ENCODE data around the gene DENND4B.
"Not testable (repeated sequence)": the region's sequence is repeated elsewhere in the genome, so short reads cannot be mapped to it uniquely, and the experiment has no call there.

Gene DENND4B, protein sequence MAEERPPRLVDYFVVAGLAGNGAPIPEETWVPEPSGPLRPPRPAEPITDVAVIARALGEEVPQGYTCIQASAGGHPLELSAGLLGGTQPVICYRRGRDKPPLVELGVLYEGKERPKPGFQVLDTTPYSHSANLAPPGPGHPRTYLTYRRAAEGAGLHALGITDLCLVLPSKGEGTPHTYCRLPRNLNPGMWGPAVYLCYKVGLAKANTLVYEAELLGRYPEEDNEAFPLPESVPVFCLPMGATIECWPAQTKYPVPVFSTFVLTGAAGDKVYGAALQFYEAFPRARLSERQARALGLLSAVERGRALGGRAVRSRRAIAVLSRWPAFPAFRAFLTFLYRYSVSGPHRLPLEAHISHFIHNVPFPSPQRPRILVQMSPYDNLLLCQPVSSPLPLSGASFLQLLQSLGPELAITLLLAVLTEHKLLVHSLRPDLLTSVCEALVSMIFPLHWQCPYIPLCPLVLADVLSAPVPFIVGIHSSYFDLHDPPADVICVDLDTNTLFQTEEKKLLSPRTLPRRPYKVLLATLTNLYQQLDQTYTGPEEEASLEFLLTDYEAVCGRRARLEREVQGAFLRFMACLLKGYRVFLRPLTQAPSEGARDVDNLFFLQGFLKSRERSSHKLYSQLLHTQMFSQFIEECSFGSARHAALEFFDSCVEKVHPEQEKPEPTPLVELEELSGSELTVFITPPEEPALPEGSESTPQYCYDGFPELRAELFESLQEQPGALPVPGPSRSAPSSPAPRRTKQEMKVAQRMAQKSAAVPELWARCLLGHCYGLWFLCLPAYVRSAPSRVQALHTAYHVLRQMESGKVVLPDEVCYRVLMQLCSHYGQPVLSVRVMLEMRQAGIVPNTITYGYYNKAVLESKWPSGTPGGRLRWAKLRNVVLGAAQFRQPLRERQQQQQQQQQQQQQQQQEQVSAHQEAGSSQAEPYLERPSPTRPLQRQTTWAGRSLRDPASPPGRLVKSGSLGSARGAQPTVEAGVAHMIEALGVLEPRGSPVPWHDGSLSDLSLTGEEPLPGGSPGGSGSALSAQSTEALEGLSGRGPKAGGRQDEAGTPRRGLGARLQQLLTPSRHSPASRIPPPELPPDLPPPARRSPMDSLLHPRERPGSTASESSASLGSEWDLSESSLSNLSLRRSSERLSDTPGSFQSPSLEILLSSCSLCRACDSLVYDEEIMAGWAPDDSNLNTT (N-terminal part only)

DNA sequence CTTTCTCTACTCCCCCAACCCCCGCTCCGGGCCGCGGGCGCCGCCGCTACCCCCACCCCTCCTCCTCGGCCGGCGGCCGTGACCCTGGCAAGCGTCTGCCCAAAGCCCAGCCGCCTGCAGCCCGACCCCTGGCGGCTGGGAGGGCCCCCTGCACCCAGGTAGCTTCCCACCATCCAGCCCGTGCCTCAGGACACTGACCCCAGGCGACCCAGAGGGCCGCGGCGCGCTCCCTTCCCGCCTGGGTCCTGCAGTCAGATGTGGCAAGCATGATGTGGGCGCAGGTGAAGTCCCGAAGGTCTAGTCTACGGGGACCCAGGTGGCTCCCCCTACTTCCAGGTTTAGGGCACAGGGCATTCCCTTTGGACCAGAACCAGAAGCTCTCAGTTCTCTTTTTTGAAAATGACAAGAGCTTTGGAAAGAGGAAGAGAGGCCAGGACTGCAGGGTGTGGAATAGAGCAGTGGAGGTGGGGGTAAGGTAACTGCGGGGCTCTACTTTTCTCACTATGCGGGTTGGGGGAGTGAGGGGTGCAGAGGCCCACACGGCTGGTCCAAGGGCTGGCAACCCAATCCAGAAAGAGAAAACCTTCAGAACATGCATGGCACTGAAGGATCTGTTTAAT lies at the start of gene DENND4B:
TSS of gene DENND4B (minus strand) at position 97 of the 620 bp plus-strand sequence. CDS start 2,344 bp downstream, outside the sequence.
- DNase-seq: peak; percentile 81

DNA sequence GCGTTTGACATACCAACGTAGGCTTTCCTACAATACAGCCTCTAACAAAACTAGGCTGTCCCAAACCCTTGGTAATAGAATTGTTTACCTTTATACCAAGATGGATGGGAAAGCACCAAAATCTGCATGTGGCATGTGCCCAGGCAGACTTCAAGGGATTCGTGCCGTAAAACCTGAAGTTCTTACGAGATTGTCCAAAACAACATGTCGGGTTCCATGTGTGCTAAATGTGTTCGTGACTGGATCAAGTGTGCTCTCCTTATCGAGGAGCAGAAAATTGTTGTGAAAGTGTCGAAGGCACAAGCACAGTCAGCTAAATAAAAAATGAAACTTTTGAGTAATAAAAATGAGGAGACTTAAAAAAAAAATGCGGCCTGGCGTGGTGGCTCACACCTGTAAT lies 49.1 kb upstream of the DENND4B start:
- DNase-seq: no peak

- DNase-seq: no peak
Observed at GRCh38 chr1:153995202-153995601, 48.7 kb upstream of the DENND4B start.

DNA sequence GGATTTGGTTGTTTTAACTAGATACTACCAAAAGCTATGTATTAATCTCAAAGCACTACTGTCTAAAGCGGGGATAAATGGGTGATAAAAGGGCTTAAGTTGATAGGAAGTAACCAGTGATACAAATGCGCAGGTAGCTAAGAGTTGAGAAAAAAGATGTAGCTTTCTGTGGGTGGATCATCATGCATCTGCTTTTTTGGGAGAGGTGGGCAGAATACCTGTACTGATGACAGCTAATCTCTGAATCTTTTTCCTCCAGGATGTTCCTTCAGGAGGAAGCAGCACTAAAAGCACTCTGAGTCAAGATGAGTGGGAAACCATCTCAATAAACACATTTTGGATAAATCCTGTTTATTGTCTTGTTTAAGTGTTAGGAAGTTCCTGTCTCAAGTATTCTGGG lies 45.3 kb upstream of the DENND4B start:
- DNase-seq: no peak

DNA sequence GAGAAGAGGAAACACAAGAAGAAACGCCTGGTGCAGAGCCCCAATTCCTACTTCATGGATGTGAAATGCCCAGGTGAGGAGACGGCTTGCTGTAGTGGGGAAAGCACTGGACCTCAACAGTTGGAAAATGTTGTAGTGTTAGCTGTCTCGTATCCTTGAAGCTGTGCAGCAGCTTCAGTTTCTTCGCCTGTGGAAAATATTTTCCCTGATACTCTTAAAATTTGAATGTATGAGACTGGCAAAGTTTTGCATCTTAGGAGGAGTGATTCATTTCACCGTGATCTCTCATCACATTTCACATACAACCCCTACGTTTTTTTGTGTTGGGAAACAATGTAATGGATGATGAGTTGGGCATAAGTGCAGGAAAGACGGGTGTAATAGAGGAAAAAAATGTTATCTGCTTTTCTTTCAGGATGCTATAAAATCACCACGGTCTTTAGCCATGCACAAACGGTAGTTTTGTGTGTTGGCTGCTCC lies 44.7 kb upstream of the DENND4B start:
- DNase-seq: no peak

DNA sequence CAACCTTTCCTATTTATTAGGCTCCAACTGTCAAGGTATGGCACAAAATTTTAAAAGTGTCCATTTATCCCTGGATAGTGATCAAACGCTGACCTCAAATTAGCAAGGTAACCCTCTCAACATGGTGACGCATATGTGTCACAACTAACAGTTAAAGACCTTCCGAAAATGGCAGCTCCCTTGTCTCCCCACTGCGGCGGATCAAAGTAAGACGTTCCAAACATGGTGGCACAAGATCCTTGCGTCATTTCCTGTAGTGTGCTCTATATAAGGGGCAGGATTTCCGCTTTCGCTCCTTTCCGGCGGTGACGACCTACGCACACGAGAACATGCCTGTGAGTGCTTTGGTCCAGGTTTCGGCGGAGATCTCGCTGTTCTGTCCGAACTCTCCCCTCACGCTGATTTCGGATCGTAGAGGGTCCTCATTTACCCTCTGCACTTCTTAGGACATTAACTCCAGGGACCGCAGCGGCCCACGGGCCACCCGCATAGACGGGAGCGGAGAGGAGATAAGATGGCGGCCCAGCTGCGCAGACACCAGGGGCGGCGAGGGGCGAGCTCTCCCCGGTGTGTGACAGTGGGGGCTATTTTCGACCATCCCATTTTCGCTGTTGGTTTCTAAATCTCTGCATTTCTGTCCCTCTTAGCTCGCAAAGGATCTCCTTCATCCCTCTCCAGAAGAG lies 44.1 kb upstream of the DENND4B start, which contains the start of gene RPS27:
TSS of gene RPS27 (plus strand) at position 295 of the 683 bp plus-strand sequence. CDS start at position 330, 35 bp downstream.
- DNase-seq: peak; percentile 90

DNA sequence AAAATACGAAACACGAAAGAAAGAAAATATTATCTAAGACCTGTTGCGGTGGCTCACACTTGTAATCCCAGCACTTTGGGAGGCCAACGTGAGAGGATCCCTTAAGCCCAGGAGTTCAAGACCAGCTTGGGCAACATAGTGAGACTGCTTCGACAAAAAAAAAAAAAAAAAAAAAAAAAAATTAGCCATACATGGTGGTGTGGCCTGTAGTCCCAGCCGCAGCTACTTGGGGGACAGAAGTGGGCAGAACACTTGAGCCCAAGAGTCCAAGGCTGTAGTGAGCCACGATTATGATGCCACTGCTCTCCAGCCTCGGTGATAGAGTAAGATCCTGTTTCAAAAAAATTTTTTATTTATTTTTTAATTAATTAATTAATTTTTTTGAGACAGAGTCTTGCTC lies 41.1 kb upstream of the DENND4B start:
- DNase-seq: no peak

GRCh38 chr1:153985941-153986761 lies 39.6 kb upstream of the DENND4B start, which contains the start of gene RAB13:
RAB13 (minus strand) TSS chr1:153986339; CDS start chr1:153986236, 103 bp downstream.
- no peak for DNase-seq

GRCh38 chr1:153985341-153985912 lies 38.9 kb upstream of the DENND4B start:
- DNase-seq: peak; percentile 64

DNA sequence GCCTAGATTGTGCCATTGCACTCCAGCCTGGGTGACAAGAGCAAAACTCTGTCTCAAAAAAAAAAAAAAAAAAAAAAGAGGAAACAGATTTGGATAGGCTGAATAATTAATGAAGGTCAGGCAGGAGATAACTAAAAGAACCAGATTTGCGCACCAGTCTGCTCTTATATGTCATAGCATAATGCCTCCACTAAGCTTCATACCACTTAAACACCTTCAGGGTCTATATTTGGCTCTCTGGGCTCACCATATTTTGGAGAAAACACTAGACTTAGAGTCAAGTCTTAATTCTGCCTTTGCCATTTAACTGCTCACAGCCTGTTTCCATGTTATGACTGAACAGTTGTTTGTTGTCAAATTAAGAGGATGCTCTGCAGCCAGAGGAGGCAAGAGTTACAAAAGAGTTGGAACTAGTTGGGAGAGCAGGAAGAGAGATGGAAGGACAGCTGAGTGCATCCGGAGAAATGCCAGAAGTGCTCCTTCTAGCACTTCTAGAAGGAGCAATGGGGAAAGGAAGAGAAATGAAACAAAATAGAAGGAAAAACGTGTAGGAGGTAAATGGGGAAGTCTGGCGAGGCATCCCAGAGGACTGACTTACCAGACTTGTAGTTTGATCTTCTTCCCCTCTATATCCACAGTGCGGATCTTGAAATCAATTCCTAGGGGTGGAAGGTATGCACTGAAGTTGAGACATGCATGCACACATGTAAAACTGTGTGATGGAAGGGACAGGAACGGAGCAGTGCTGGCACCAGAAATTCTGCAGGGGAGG lies 37.8 kb upstream of the DENND4B start:
- no peak for DNase-seq

DNA sequence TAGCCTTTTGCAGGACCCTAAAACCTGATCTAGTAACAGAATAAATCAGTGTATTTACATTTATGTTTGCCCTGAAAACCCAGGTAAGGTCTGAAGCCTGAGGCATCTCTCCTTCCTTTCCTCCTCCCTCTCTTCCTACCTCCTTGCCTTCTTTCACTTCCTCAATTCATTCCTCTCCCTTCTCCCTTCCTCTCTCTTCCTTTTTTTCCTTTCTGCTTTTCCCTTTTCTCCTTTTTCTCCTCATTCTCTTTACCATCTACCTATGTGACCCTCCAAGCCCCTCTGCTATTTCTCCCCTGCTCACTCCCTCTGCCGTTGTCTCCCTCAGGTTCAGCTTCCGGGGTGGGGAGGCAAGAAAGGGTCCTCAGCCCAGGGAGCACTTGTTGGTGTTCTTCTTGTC lies 35.2 kb upstream of the DENND4B start:
- not testable (repeated sequence) for DNase-seq

DNA sequence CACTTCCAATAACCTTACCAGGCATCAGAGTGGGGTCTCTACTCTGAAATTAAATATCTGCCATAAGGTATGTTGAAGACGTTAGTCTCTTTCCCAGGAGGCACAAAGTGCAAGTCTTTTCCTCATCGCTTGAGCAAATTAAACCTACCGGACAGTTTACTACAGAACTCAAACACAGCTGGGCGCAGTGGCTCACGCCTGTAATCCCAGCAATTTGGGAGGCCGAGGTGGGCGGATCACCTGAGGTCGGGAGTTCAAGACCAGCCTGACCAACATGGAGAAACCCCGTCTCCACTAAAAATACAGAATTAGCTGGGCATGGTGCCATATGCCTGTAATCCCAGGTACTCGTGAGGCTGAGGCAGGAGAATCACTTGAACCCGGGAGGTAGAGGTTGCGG lies 32.6 kb upstream of the DENND4B start:
- not testable (repeated sequence) for DNase-seq

DNA sequence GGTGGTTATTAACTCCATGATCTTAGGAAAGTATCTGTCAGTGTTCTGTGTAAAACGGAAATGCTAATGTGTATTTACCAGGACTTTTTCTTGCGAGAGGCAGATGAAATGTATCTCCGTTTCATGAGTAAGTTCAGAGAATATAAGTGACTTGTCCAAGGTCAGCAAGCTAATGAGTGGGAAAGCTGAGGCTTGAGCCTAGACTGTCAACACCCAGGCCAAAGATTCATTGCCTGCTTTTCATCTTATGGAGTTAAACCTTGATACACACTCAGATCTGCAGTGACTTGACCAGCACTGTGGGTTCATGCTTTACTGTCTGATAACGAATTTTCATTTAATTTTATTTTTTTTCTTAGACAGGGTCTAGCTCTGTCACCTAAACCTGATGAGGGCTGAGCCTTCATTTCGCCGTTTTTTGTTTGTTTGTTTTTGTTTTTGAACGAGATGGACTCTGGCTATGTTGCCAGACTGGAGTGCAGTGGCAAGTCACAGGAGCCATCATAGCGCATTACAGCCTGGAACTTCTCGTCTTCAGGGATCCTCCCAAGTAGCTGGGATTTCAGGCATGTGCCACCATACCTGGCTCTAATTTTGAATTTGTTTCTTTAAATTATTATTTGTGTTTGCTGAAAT lies 31.9 kb upstream of the DENND4B start:
- DNase-seq: no peak

- DNase-seq: peak; percentile 91
Observed at GRCh38 chr1:153977250-153978240, 31.0 kb upstream of the DENND4B start, which contains the start of gene JTB. JTB (minus strand) TSS chr1:153977674; CDS start chr1:153977252, 422 bp downstream.

DNA sequence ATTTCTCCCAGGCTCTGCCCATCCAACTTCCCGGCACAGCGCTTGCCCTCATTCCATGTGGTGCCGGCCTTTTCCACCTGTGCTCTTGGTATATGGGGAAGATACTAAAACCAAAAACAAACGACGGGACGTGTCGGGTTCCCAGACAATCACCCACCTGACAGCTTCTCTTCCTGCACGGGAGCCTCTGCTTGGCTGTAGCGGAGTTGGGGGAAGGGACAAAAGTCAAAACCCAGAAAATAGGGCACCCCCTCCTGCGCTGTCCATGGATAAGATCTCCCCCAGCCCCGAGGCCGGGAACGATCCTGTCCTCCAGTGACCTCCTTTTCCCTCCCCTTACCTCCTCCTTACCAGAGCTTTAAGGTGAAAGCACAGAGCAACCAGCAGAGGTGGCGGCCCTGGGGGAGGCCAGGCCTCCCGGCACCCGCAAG lies 30.3 kb upstream of the DENND4B start:
- DNase-seq: no peak

DNA sequence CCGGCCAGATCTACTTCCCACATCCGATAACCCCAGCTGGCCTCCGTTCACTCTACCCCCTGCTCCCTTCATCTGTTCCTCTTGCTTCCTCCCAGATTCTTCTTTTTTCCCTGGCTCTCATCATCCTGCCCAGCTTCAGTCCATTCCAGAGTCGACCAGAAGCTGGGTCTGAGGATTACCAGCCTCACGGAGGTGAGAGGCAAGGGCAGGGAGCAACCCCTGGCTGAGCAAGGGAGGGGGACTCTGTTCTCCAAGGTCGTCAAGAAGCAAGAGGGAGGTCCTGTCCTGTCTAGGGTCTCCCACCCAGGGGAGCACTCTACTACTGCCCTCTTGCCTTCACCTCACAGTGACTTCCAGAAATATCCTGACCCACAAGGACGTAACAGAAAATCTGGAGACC lies 27.0 kb upstream of the DENND4B start:
- DNase-seq: no peak

DNA sequence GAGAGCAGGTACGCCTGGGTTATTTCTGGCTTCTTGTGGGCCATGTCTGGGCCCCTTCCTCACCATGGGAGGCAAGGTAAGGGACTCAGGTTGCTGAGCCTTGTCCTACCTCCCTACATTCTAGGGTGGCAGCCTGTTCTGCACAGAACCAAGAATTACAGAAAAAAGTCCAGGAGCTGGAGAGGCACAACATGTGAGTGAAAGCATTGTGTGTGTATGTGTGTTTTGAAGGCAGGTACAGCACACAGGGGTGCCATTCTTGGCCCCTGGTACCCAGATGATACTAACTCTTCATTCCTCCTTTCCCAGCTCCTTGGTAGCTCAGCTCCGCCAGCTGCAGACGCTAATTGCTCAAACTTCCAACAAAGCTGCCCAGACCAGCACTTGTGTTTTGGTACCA lies 26.6 kb upstream of the DENND4B start:
- DNase-seq: no peak

GRCh38 chr1:153970346-153970745 lies 23.8 kb upstream of the DENND4B start:
- no peak for DNase-seq
